WTC11 (cell line): ENCODE data around the gene CRYBB1. TPM values are rescaled to one million over a fixed set of nuclear protein-coding genes. Genes with fewer than 3 reads are reported as not detected.

ENCODE experiments used
- ATAC-seq: fragments of 200-7000 bp; cut with Tn5 transposase; 2 replicates; pipeline ENCODE4 v1.10.0; 2021; ENCODE audit warnings: mild to moderate bottlenecking, moderate library complexity
- CTCF ChIA-PET: fragments of 300-600 bp; sonication (Branson Sonifier 250); formaldehyde crosslinking; loops from one replicate; lab custom pipeline; 2021; ENCODE audit warnings: antibody characterized with exemption; lab: Charles Lee
- POLR2A ChIA-PET: fragments of 350-600 bp; sonication (Branson Sonifier 250); formaldehyde crosslinking; loops from one replicate; lab custom pipeline; 2021; ENCODE audit warnings: antibody characterized with exemption; lab: Charles Lee
- DNase-seq: peaks from one replicate; pipeline ENCODE4 v3.0.0; 2021; ENCODE audit warnings: low spot score
- H3K27ac Mint-ChIP-seq: 2 replicates; pipeline ENCODE4 v1.8.0; 2021; ENCODE audit warnings: mixed read lengths
- H3K27me3 Mint-ChIP-seq: 2 replicates; pipeline ENCODE4 v1.8.0; 2021; ENCODE audit warnings: low read depth, mild to moderate bottlenecking, moderate library complexity, mixed read lengths
- H3K36me3 Mint-ChIP-seq: 2 replicates; pipeline ENCODE4 v1.8.0; 2021; ENCODE audit warnings: mixed read lengths
- H3K4me1 Mint-ChIP-seq: 2 replicates; pipeline ENCODE4 v1.8.0; 2022; ENCODE audit warnings: mixed read lengths
- H3K4me3 Mint-ChIP-seq: 2 replicates; pipeline ENCODE4 v1.8.0; 2021; ENCODE audit warnings: mild to moderate bottlenecking, moderate library complexity, mixed read lengths
- H3K9me3 Mint-ChIP-seq: 2 replicates; pipeline ENCODE4 v1.8.0; 2021; ENCODE audit warnings: mixed read lengths
- AR ChIP-seq: fragments of 250-450 bp; sonication (Bioruptor Pico); IDR thresholded peaks from 2 replicates; pipeline ENCODE4 v1.9.0; 2021; ENCODE audit warnings: mild to moderate bottlenecking
- ATF2 ChIP-seq: sonication (generic); formaldehyde crosslinking; IDR thresholded peaks from 2 replicates; pipeline ENCODE4 v1.8.1; 2022; ENCODE audit warnings: low read depth, missing genetic modification reagents, borderline replicate concordance
- CBFB ChIP-seq: sonication (generic); formaldehyde crosslinking; IDR thresholded peaks from 2 replicates; pipeline ENCODE4 v1.8.1; 2022; ENCODE audit warnings: mild to moderate bottlenecking, low read depth, missing genetic modification reagents
- E2F1 ChIP-seq: sonication (generic); formaldehyde crosslinking; IDR thresholded peaks from 2 replicates; pipeline ENCODE4 v1.8.0; 2022; ENCODE audit warnings: mild to moderate bottlenecking, missing genetic modification reagents
- E2F5 ChIP-seq: sonication (generic); formaldehyde crosslinking; IDR thresholded peaks from 2 replicates; pipeline ENCODE4 v1.8.1; 2022; ENCODE audit warnings: mild to moderate bottlenecking, moderate library complexity, missing genetic modification reagents
- FOXP4 ChIP-seq: sonication (generic); formaldehyde crosslinking; IDR thresholded peaks from 2 replicates; pipeline ENCODE4 v1.8.0; 2022; ENCODE audit warnings: mild to moderate bottlenecking, missing genetic modification reagents
- IRF1 ChIP-seq: sonication (generic); formaldehyde crosslinking; IDR thresholded peaks from 2 replicates; pipeline ENCODE4 v1.8.0; 2023; ENCODE audit warnings: missing genetic modification reagents
- IRF2 ChIP-seq: sonication (generic); formaldehyde crosslinking; IDR thresholded peaks from 2 replicates; pipeline ENCODE4 v1.8.0; 2022; ENCODE audit warnings: low read depth, missing genetic modification reagents, borderline replicate concordance
- JAZF1 ChIP-seq: fragments of 250-450 bp; sonication (Bioruptor Pico); IDR thresholded peaks from 2 replicates; pipeline ENCODE4 v1.9.0; 2021; ENCODE audit warnings: moderate library complexity, mild to moderate bottlenecking, inconsistent platforms
- KAT7 ChIP-seq: sonication (generic); formaldehyde crosslinking; IDR thresholded peaks from 2 replicates; pipeline ENCODE4 v1.8.1; 2023; ENCODE audit warnings: missing genetic modification reagents, mild to moderate bottlenecking, borderline replicate concordance
- MLX ChIP-seq: sonication (generic); formaldehyde crosslinking; IDR thresholded peaks from 2 replicates; pipeline ENCODE4 v1.8.1; 2023; ENCODE audit warnings: mild to moderate bottlenecking, missing genetic modification reagents, moderate library complexity
- MXD4 ChIP-seq: fragments of 250-450 bp; sonication (Bioruptor Pico); IDR thresholded peaks from 2 replicates; pipeline ENCODE4 v1.8.0; 2021; ENCODE audit warnings: mild to moderate bottlenecking, moderate library complexity, borderline replicate concordance
- NFE2L1 ChIP-seq: sonication (generic); formaldehyde crosslinking; IDR thresholded peaks from 2 replicates; pipeline ENCODE4 v1.8.1; 2023; ENCODE audit warnings: missing genetic modification reagents
- NFYB ChIP-seq: sonication (generic); formaldehyde crosslinking; conservative IDR thresholded peaks from 2 replicates; pipeline ENCODE4 v1.8.0; 2022; ENCODE audit warnings: low read depth, missing genetic modification reagents
- NR3C1 ChIP-seq: sonication (generic); formaldehyde crosslinking; conservative IDR thresholded peaks from 2 replicates; pipeline ENCODE4 v1.8.1; 2023; ENCODE audit warnings: low read depth, mild to moderate bottlenecking, missing genetic modification reagents
- PRDM15 ChIP-seq: sonication (generic); formaldehyde crosslinking; IDR thresholded peaks from 2 replicates; pipeline ENCODE4 v1.8.0; 2022; ENCODE audit warnings: missing genetic modification reagents
- RELA ChIP-seq: sonication (generic); formaldehyde crosslinking; IDR thresholded peaks from 2 replicates; pipeline ENCODE4 v1.8.1; 2022; ENCODE audit warnings: missing genetic modification reagents, mild to moderate bottlenecking, borderline replicate concordance
- SMAD4 ChIP-seq: sonication (generic); formaldehyde crosslinking; IDR thresholded peaks from 2 replicates; pipeline ENCODE4 v1.8.0; 2022; ENCODE audit warnings: mild to moderate bottlenecking, missing genetic modification reagents
- TEAD4 ChIP-seq: sonication (generic); formaldehyde crosslinking; IDR thresholded peaks from 2 replicates; pipeline ENCODE4 v1.8.0; 2022; ENCODE audit warnings: mild to moderate bottlenecking, missing genetic modification reagents
- ZNF219 ChIP-seq: sonication (generic); formaldehyde crosslinking; IDR thresholded peaks from 2 replicates; pipeline ENCODE4 v1.8.0; 2023; ENCODE audit warnings: missing genetic modification reagents, mild to moderate bottlenecking, borderline replicate concordance
- ZNF232 ChIP-seq: sonication (generic); formaldehyde crosslinking; IDR thresholded peaks from 2 replicates; pipeline ENCODE4 v1.8.0; 2022; ENCODE audit warnings: mild to moderate bottlenecking, missing genetic modification reagents
- ZNF263 ChIP-seq: sonication (generic); formaldehyde crosslinking; IDR thresholded peaks from 2 replicates; pipeline ENCODE4 v1.8.1; 2022; ENCODE audit warnings: low read depth, mild to moderate bottlenecking, moderate library complexity, missing genetic modification reagents
- ZNF396 ChIP-seq: fragments of 250-450 bp; sonication (Bioruptor Pico); IDR thresholded peaks from 2 replicates; pipeline ENCODE4 v1.8.0; 2021; ENCODE audit warnings: mild to moderate bottlenecking, moderate library complexity, borderline replicate concordance
- total RNA-seq: library from RNA; stranded (reverse); gene quantifications from 3 replicates; pipeline ENCODE4 v1.2.3, GENCODE V29; 2021

CRYBB1 gene
- total RNA-seq, 1 experiment from 2014 or later: 4.0 TPM

- Mint-ChIP-seq H3K27me3 (no peaks in the 10 kb centered on the region), H3K36me3 (peaks cover 6% of the 10 kb centered on the region), H3K4me3 (0 out of 2 replicates have a peak overlapping the region, but pooled peaks have one; percentile 40), H3K4me1 (peaks cover 87% of the 10 kb centered on the region), H3K27ac (peak overlapping the region; percentile 98), H3K9me3 (no peaks in the 10 kb centered on the region)
- ATAC-seq: peak; percentile 6; the same call in 1 of the 2 replicates
- TF ChIP-seq ZNF263: no peak
- no peak for TF ChIP-seq AR
- no peak for TF ChIP-seq CBFB (CRISPR knock-in tag)
- TF ChIP-seq NR3C1 (CRISPR knock-in tag): no peak
- no peak for TF ChIP-seq JAZF1 (CRISPR knock-in tag)
- TF ChIP-seq IRF2 (CRISPR knock-in tag): no peak
- TF ChIP-seq MXD4 (CRISPR knock-in tag): no peak
- no peak for TF ChIP-seq SMAD4 (CRISPR knock-in tag)
- TF ChIP-seq NFYB: no peak
- TF ChIP-seq ZNF396 (CRISPR knock-in tag): no peak
- no peak for TF ChIP-seq NFE2L1 (CRISPR knock-in tag)
- no peak for TF ChIP-seq PRDM15
- no peak for TF ChIP-seq KAT7 (CRISPR knock-in tag)
- TF ChIP-seq FOXP4: no peak
- no peak for TF ChIP-seq ZNF232 (CRISPR knock-in tag)
- ChIA-PET CTCF (interaction anchor here (3.4 kb wide), 1 partner anchor 18 kb away, joined by 12 read pairs; no protein-coding TSS in a partner anchor), POLR2A (no interaction called here)
- no peak for DNase-seq
These were observed 50.8 kb downstream of the CRYBB1 start for GRCh38 chr22:26566994-26567393.

- ChIA-PET POLR2A (interaction anchor here (0.9 kb wide), 1 partner anchor 20 kb away, joined by 3 read pairs; no protein-coding TSS in a partner anchor), CTCF (interaction anchor here (1.0 to 3.4 kb wide), 5 partner anchors 11 to 113 kb away, joined by 3 to 12 read pairs (median 4); partner anchors contain the start of gene MIAT)
- Mint-ChIP-seq H3K36me3 (peaks cover 6% of the 10 kb centered on the region), H3K27ac (no peak overlapping the region), H3K9me3 (no peaks in the 10 kb centered on the region), H3K4me3 (no peak overlapping the region), H3K4me1 (peaks cover 77% of the 10 kb centered on the region), H3K27me3 (no peaks in the 10 kb centered on the region)
- no peak for DNase-seq
- ATAC-seq: no peak
- TF ChIP-seq ZNF219 (CRISPR knock-in tag): no peak
- no peak for TF ChIP-seq ATF2
- no peak for TF ChIP-seq TEAD4
- TF ChIP-seq E2F5 (CRISPR knock-in tag): no peak
- no peak for TF ChIP-seq E2F1 (CRISPR knock-in tag)
- no peak for TF ChIP-seq RELA (CRISPR knock-in tag)
- no peak for TF ChIP-seq MLX (CRISPR knock-in tag)
- no peak for TF ChIP-seq IRF1
- TF ChIP-seq SMAD4 (CRISPR knock-in tag): no peak
These were observed 51.9 kb downstream of the CRYBB1 start for GRCh38 chr22:26565889-26566288.
